ENCODE data around the gene SORCS1.
"Not testable (repeated sequence)": the region's sequence is repeated elsewhere in the genome, so short reads cannot be mapped to it uniquely, and the experiment has no call there.

The SORCS1 gene

GRCh38 chr10:107051769-107052168, 112.7 kb downstream of the SORCS1 start:
- DNase-seq (ENCODE audit: low spot score) = no peak

- DNase-seq (ENCODE audit: low spot score) = no peak
Observed at GRCh38 chr10:107043461-107043860, 121.0 kb downstream of the SORCS1 start.

- no peak for DNase-seq (ENCODE audit: low spot score)
Observed at GRCh38 chr10:107037192-107038122, 127.0 kb downstream of the SORCS1 start.

GRCh38 chr10:107033799-107034422, 130.6 kb downstream of the SORCS1 start:
- no peak for DNase-seq (ENCODE audit: low spot score)

- DNase-seq (ENCODE audit: low spot score) = no peak
Observed at GRCh38 chr10:107032700-107033401, 131.7 kb downstream of the SORCS1 start.

- no peak for DNase-seq (ENCODE audit: low spot score)
Observed at GRCh38 chr10:107031931-107032699, 132.4 kb downstream of the SORCS1 start.

- DNase-seq (ENCODE audit: low spot score) = no peak
Observed at GRCh38 chr10:107028236-107028635, 136.3 kb downstream of the SORCS1 start.

- DNase-seq (ENCODE audit: low spot score) = no peak
Observed at GRCh38 chr10:107025676-107026075, 138.8 kb downstream of the SORCS1 start.

GRCh38 chr10:107024033-107024432, 140.5 kb downstream of the SORCS1 start:
- not testable (repeated sequence) for DNase-seq (ENCODE audit: low spot score)

GRCh38 chr10:107022600-107023354, 141.7 kb downstream of the SORCS1 start:
- DNase-seq (ENCODE audit: low spot score) = no peak

- no peak for DNase-seq (ENCODE audit: low spot score)
Observed at GRCh38 chr10:107019154-107019553, 145.4 kb downstream of the SORCS1 start.

GRCh38 chr10:107013258-107014006, 151.1 kb downstream of the SORCS1 start:
- no peak for DNase-seq (ENCODE audit: low spot score)

- DNase-seq (ENCODE audit: low spot score) = no peak
Observed at GRCh38 chr10:107011992-107012391, 152.5 kb downstream of the SORCS1 start.

GRCh38 chr10:107011105-107011504, 153.4 kb downstream of the SORCS1 start:
- DNase-seq (ENCODE audit: low spot score) = no peak

GRCh38 chr10:107010531-107010930, 154.0 kb downstream of the SORCS1 start:
- DNase-seq (ENCODE audit: low spot score) = no peak

GRCh38 chr10:107004362-107004761, 160.1 kb downstream of the SORCS1 start:
- DNase-seq (ENCODE audit: low spot score) = no peak

- DNase-seq (ENCODE audit: low spot score) = no peak
Observed at GRCh38 chr10:107002068-107002467, 162.4 kb downstream of the SORCS1 start.

- DNase-seq (ENCODE audit: low spot score) = no peak
Observed at GRCh38 chr10:106999118-106999707, 165.3 kb downstream of the SORCS1 start.

- no peak for DNase-seq (ENCODE audit: low spot score)
Observed at GRCh38 chr10:106997721-106998120, 166.8 kb downstream of the SORCS1 start.

GRCh38 chr10:106996510-106996909, 168.0 kb downstream of the SORCS1 start:
- no peak for DNase-seq (ENCODE audit: low spot score)

Measured in RKO (cell line).